ENCODE data around the gene ATAD3C.

GRCh38 chr1:1441002-1441888, 8.2 kb upstream of the ATAD3C start:
- TF ChIP-seq CTCF (IDR thresholded peaks at IDR 0.05) (peak in 6 of 7 experiments; percentile 18 to 93 (median 91)), EP300 (IDR thresholded peaks at IDR 0.05) (no peak), POLR2AphosphoS5 (IDR thresholded peaks at IDR 0.05) (peak in 1 of 3 donors; percentile 32), POLR2A (IDR thresholded peaks at IDR 0.05) (no peak)
